AG09319 (cell line): ENCODE measurements around the gene JTB.

ENCODE experiments used
- DNase-seq: peaks from one replicate; pipeline ENCODE4 v3.0.0-alpha.2; 2010; ENCODE audit warnings: low read depth; ENCODE audit errors: extremely low read depth
- CTCF ChIP-seq: IDR thresholded peaks from 2 replicates; pipeline ENCODE4 v1.5.1; 2011; ENCODE audit warnings: low read depth, mild to moderate bottlenecking, inconsistent platforms, low read length, moderate library complexity

Gene JTB

GRCh38 chr1:153946622-153947241, 30.7 kb downstream of the JTB start, which contains the start of gene DENND4B:
DENND4B (minus strand) TSS chr1:153946718; CDS start chr1:153944374, 2,344 bp downstream.
- peak; percentile 84 for TF ChIP-seq CTCF
- DNase-seq: peak; percentile 50

- TF ChIP-seq CTCF: no peak
- DNase-seq: no peak
Observed at GRCh38 chr1:153945795-153946621, 31.5 kb downstream of the JTB start.

- DNase-seq: no peak
- TF ChIP-seq CTCF: no peak
Observed at GRCh38 chr1:153945131-153945794, 32.2 kb downstream of the JTB start.

GRCh38 chr1:153944827-153945117, 32.7 kb downstream of the JTB start:
- DNase-seq: no peak
- TF ChIP-seq CTCF: no peak

GRCh38 chr1:153944005-153944826, 33.3 kb downstream of the JTB start:
- TF ChIP-seq CTCF: no peak
- DNase-seq: no peak

GRCh38 chr1:153942766-153943549, 34.5 kb downstream of the JTB start:
- TF ChIP-seq CTCF: no peak
- DNase-seq: no peak
